SK-N-MC (cell line): ENCODE results near the gene PAPPA2.

Source experiments
- DNase-seq: peaks from one replicate; pipeline ENCODE4 v3.0.0-alpha.2; 2011; ENCODE audit warnings: low read depth, low spot score
- H3K27ac ChIP-seq: fragments of 200-600 bp; sonication (generic); 2 replicates; pipeline ENCODE4 v1.5.1; 2016; ENCODE audit warnings: mixed run types
- H3K36me3 ChIP-seq: fragments of 200-600 bp; sonication (generic); 2 replicates; pipeline ENCODE4 v1.6.1; 2017; ENCODE audit warnings: antibody characterized with exemption, low read length, mixed read lengths; ENCODE audit not compliant: insufficient read depth
- H3K4me3 ChIP-seq: fragments of 200-600 bp; sonication (generic); 2 replicates; pipeline ENCODE4 v1.5.1; 2016
- H3K9ac ChIP-seq: fragments of 200-600 bp; sonication (generic); 2 replicates; pipeline ENCODE4 v1.8.0; 2017; ENCODE audit warnings: mixed run types, mixed read lengths; ENCODE audit not compliant: insufficient read length
- H3K9me3 ChIP-seq: fragments of 200-600 bp; sonication (generic); 2 replicates; pipeline ENCODE4 v1.6.1; 2017; ENCODE audit warnings: low read depth, mild to moderate bottlenecking, antibody characterized with exemption, low read length, moderate library complexity, mixed read lengths
- EZH2 ChIP-seq: fragments of 200-600 bp; sonication (generic); IDR thresholded peaks from one replicate; pipeline ENCODE4 v1.6.1; 2017; ENCODE audit warnings: antibody characterized with exemption
- FOXP2 ChIP-seq: optimal IDR thresholded peaks from 2 replicates; pipeline ENCODE3; 2011; ENCODE audit warnings: mild to moderate bottlenecking, moderate library complexity; ENCODE audit not compliant: insufficient read depth; ENCODE audit errors: extremely low read length, control extremely low read depth
- POLR2AphosphoS5 ChIP-seq: IDR thresholded peaks from 2 replicates; pipeline ENCODE4 v1.6.1; 2012; ENCODE audit warnings: mild to moderate bottlenecking, low read depth, low read length, borderline replicate concordance

PAPPA2 gene

GRCh38 chr1:176854121-176854520, 391.1 kb downstream of the PAPPA2 start:
- H3K36me3 ChIP-seq = no peaks in the 10 kb centered on the region
- no peaks in the 10 kb centered on the region for H3K9me3 ChIP-seq
- TF ChIP-seq POLR2AphosphoS5 (no peak), EZH2 (no peak), FOXP2 (no peak)
- no peak for DNase-seq
- H3K27ac ChIP-seq = no peak overlapping the region
- H3K4me3 ChIP-seq = no peak overlapping the region
- no peak overlapping the region for H3K9ac ChIP-seq

- Histone ChIP-seq H3K27ac (no peak overlapping the region), H3K9ac (no peak overlapping the region), H3K4me3 (no peak overlapping the region), H3K36me3 (no peaks in the 10 kb centered on the region), H3K9me3 (no peaks in the 10 kb centered on the region)
- TF ChIP-seq FOXP2 (no peak), POLR2AphosphoS5 (no peak), EZH2 (no peak)
- DNase-seq = no peak
Measured at GRCh38 chr1:176854758-176855745, 392.1 kb downstream of the PAPPA2 start.

- TF ChIP-seq EZH2 (no peak), POLR2AphosphoS5 (no peak), FOXP2 (no peak)
- H3K4me3 ChIP-seq = no peak overlapping the region
- DNase-seq = no peak
Measured at GRCh38 chr1:176857632-176858031, 394.7 kb downstream of the PAPPA2 start.

DNA sequence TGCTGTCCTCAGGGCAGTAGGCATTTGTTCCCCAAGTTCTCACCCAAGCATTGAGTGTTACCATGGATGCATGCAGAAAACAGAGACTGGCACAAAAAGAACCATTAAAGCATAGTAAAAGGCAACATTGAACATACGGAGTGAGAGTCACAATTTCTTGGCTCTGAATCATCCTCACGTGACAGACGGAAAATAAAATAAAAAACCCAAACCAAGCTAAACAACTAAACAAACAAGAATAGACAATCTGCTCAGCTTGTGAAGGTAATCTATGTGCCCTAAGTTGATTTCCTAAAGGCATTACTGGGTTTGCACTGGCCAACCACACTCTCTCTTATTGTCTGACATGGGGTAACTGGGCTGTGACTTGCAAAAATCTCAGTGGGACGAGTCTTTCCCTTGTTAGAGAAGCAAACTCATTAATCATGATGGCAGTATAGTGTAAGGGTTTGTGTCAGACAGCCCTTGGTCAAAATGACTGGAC, 395.5 kb downstream of the PAPPA2 start:
- no peak overlapping the region for H3K9ac ChIP-seq
- no peak for TF ChIP-seq POLR2AphosphoS5
- no peak for TF ChIP-seq EZH2
- no peak for TF ChIP-seq FOXP2
- no peak overlapping the region for H3K4me3 ChIP-seq
- DNase-seq = no peak
- H3K9me3 ChIP-seq = no peaks in the 10 kb centered on the region
- no peaks in the 10 kb centered on the region for H3K36me3 ChIP-seq
- H3K27ac ChIP-seq = no peak overlapping the region

More at GRCh38 chr1:176857632-176858031, 394.7 kb downstream of the PAPPA2 start:
- H3K9ac ChIP-seq = no peak overlapping the region
- no peak overlapping the region for H3K27ac ChIP-seq
- no peaks in the 10 kb centered on the region for H3K9me3 ChIP-seq
- H3K36me3 ChIP-seq = no peaks in the 10 kb centered on the region

DNA sequence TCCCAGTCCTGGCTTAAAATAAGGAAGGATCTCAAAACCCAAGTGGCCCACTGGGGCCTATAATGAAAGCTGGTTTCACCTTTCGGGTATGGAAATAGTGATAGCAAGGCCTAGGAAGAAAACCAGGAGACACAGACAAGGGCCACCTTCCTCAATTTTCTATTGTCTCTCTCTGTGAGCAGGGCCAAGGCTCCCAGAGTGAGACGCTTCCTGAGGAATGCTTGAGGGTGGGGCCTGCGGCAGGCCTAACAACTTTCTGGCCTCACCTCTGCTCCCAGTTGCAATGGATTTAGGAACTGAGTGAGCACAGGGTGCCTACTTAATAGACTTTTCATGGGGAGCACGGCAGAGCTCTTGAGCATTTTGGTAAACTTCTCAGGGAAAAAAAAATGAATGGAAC, 400.6 kb downstream of the PAPPA2 start:
- H3K36me3 ChIP-seq = no peaks in the 10 kb centered on the region
- no peak overlapping the region for H3K9ac ChIP-seq
- no peaks in the 10 kb centered on the region for H3K9me3 ChIP-seq
- no peak overlapping the region for H3K27ac ChIP-seq
- no peak for TF ChIP-seq POLR2AphosphoS5
- no peak for TF ChIP-seq FOXP2
- no peak for TF ChIP-seq EZH2
- H3K4me3 ChIP-seq = no peak overlapping the region
- no peak for DNase-seq

DNA sequence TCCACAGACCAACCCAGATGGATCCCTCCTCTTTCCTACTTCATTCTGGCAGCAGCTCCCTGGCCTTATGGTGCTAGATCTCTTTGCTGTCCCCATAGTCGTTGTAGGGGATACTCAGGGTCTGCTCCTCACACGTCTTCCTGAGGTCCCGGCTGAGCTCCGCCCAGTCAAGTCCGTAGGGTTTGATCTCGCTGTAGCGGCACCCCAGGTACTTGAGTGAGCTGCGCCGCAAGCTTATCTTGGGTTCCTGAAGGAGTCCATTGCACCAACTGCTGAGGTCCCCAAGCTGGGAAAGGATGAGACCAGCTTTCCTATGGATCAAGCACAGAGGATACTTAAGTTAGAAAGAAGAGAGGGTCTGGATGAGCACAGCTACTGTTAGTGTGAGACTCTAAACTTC, 401.2 kb downstream of the PAPPA2 start:
- no peaks in the 10 kb centered on the region for H3K36me3 ChIP-seq
- TF ChIP-seq FOXP2 = no peak
- no peak for TF ChIP-seq POLR2AphosphoS5
- no peak for TF ChIP-seq EZH2

GRCh38 chr1:176866011-176866714, 403.2 kb downstream of the PAPPA2 start:
- no peak overlapping the region for H3K27ac ChIP-seq
- no peaks in the 10 kb centered on the region for H3K36me3 ChIP-seq
- no peak overlapping the region for H3K9ac ChIP-seq
- DNase-seq = no peak
- H3K9me3 ChIP-seq = no peaks in the 10 kb centered on the region
- no peak overlapping the region for H3K4me3 ChIP-seq
- TF ChIP-seq POLR2AphosphoS5 (no peak), EZH2 (no peak), FOXP2 (no peak)

More for the DNA sequence above, 401.2 kb downstream of the PAPPA2 start:
- H3K4me3 ChIP-seq = no peak overlapping the region
- no peak overlapping the region for H3K9ac ChIP-seq
- H3K27ac ChIP-seq = no peak overlapping the region
- DNase-seq = no peak
- H3K9me3 ChIP-seq = no peaks in the 10 kb centered on the region

GRCh38 chr1:176869577-176869976, 406.6 kb downstream of the PAPPA2 start:
- no peak for TF ChIP-seq EZH2
- TF ChIP-seq FOXP2 = no peak
- no peak for TF ChIP-seq POLR2AphosphoS5
- H3K27ac ChIP-seq = no peak overlapping the region
- no peaks in the 10 kb centered on the region for H3K36me3 ChIP-seq
- no peaks in the 10 kb centered on the region for H3K9me3 ChIP-seq
- no peak overlapping the region for H3K9ac ChIP-seq
- no peak for DNase-seq
- H3K4me3 ChIP-seq = no peak overlapping the region
